ENCODE data around the gene PIAS4.

The PIAS4 gene

DNA sequence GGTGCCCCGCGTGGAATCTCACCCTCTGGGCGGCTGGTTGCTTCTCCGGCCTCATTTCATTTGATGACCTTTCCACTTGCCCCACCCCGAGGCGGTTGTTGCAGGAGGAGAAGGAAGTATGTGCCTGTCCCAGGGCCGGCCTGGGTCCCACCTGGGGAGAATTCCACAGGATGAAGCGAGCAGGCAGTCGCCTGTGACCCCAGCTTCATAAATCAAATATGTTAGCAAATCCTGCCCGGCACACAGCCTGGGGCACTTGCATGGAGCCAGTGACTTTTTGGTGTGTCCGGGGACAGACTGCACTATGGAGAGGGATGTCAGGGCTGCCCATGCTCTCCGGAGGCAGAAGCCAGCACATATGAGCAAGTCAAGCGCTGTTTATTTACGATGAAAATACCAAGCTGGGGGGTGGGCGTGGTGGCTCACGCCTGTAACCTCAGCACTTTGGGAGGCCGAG, 78.9 kb downstream of the PIAS4 start:
- DNase-seq (ENCODE audit: low read depth), result no peak
- no peak overlapping the region for H3K4me3 ChIP-seq (replicated peaks; ENCODE audit: low read depth, low read length)
- TF ChIP-seq, protein P1, sequence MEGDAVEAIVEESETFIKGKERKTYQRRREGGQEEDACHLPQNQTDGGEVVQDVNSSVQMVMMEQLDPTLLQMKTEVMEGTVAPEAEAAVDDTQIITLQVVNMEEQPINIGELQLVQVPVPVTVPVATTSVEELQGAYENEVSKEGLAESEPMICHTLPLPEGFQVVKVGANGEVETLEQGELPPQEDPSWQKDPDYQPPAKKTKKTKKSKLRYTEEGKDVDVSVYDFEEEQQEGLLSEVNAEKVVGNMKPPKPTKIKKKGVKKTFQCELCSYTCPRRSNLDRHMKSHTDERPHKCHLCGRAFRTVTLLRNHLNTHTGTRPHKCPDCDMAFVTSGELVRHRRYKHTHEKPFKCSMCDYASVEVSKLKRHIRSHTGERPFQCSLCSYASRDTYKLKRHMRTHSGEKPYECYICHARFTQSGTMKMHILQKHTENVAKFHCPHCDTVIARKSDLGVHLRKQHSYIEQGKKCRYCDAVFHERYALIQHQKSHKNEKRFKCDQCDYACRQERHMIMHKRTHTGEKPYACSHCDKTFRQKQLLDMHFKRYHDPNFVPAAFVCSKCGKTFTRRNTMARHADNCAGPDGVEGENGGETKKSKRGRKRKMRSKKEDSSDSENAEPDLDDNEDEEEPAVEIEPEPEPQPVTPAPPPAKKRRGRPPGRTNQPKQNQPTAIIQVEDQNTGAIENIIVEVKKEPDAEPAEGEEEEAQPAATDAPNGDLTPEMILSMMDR (IDR thresholded peaks at IDR 0.05; ENCODE audit: low read length, missing control alignments), result no peak

DNA sequence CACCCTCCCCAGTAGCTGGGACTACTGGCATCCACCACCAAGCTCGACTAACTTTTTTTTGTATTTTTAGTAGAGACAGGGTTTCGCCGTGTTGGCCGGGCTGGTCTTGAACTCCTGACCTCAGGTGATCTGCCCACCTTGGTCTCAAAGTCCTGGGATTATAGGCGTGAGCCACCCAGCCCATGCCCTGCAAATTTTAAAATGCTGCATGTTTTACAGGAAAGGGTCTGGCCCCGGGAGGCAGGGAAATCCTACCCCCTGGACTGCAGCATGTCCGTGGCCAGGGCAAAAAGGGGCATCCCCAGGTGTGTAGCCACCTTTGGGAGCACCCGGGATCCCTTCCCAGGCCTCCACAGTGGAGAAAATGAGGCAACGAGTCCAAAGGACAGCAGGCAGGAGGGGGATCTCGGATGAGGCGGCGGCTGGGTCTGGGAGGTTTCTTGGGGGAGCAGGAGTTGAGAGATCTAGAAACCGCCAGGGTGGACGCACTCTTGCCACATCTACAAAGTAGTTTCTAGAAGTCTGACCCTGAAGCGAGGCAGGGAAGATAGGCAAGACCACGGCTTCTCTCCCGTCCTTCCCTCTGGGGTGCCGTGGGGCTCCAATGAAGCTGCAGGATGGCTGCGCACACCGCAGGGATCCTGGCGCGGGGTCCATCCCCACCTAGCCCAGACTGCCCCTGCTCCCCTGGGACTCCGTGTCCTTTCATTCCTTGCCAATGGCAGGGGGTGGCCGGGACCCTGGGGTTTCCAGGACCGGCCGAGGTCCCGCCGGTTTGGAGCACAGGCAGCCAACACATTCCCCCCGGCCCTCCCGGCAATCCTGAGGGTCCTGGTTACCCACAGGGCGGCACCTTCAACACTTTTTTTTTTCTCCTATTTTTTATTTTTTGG, 80.5 kb downstream of the PIAS4 start:
- TF ChIP-seq, protein P1 (IDR thresholded peaks at IDR 0.05; ENCODE audit: low read length, missing control alignments), result no peak
- H3K4me3 ChIP-seq (replicated peaks; ENCODE audit: low read depth, low read length), result no peak overlapping the region
- no peak for DNase-seq (ENCODE audit: low read depth)

DNA sequence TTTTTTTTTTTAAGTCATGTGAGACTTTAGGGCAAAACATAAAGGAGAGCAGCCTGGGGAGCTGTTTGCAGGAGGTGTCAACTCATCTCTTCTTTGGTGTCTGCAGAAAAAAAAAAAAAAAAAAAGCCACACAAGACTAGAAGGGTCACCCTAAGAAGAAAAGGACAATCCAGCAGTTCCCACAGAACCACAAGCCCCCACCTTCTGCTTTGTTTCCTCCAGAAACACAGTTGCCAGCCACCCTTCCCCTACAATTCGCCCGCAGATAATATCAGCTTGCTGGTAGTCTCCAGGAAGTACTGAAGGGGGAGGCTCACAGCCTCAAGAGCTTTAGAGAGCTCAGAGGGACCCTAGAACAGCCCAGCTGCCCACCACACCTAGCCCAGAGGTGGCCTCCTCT, 81.4 kb downstream of the PIAS4 start:
- no peak overlapping the region for H3K4me3 ChIP-seq (replicated peaks; ENCODE audit: low read depth, low read length)
- DNase-seq (ENCODE audit: low read depth), result no peak
- TF ChIP-seq, protein P1 (IDR thresholded peaks at IDR 0.05; ENCODE audit: low read length, missing control alignments), result no peak

Measured in fibroblast of pulmonary artery (primary cell).